Sigmoid colon (tissue), 7 donors: ENCODE results near the gene GSTA4. TPM values are rescaled to one million over a fixed set of nuclear protein-coding genes. Genes with fewer than 3 reads are reported as not detected.

Experiments
- DNase-seq: peaks from one replicate; pipeline ENCODE4 v3.0.0-alpha.2; 2019
- H3K27ac ChIP-seq, 4 donors: fragments of 200-600 bp; sonication (generic); one replicate each; pipeline ENCODE4 v1.5.1; 2016 to 2019; ENCODE audit warnings: mild to moderate bottlenecking in 1 of 4
- H3K27me3 ChIP-seq, 3 donors: fragments of 200-600 bp; sonication (generic); one replicate each; pipeline ENCODE4 v1.5.1; 2019; ENCODE audit warnings: mild to moderate bottlenecking in 1 of 3
- H3K36me3 ChIP-seq, 4 donors: fragments of 200-600 bp; sonication (generic); one replicate each; pipeline ENCODE4 v1.5.1; 2016 to 2019
- H3K4me1 ChIP-seq, 4 donors: fragments of 200-600 bp; sonication (generic); one replicate each; pipeline ENCODE4 v1.5.1; 2017 to 2019
- H3K4me3 ChIP-seq, 4 donors: fragments of 200-600 bp; sonication (generic); one replicate each; pipeline ENCODE4 v1.5.1; 2017 to 2019; ENCODE audit warnings: mild to moderate bottlenecking in 2 of 4, moderate library complexity in 1 of 4
- H3K9me3 ChIP-seq, 4 donors: fragments of 200-600 bp in 3 of 4; sonication (generic) in 3 of 4; one replicate each; pipeline versions ENCODE4 v1.5.1 to v1.6.1; 2013 to 2019
- EP300 ChIP-seq, 4 donors: sonication (generic); formaldehyde crosslinking; IDR thresholded peaks; one replicate each; pipeline ENCODE4 v1.6.1; 2017; ENCODE audit warnings: antibody characterized with exemption in 4 of 4
- POLR2A ChIP-seq, 2 donors: fragments of 450-650 bp; IDR thresholded peaks; one replicate each; pipeline ENCODE4 v1.6.1; 2016; ENCODE audit warnings: antibody characterized with exemption in 2 of 2, mild to moderate bottlenecking in 2 of 2, moderate library complexity in 2 of 2
- POLR2AphosphoS5 ChIP-seq, 4 donors: sonication (generic); formaldehyde crosslinking; IDR thresholded peaks; one replicate each; pipeline ENCODE4 v1.6.1; 2017; ENCODE audit warnings: antibody characterized with exemption in 4 of 4
- WGBS, 2 donors: extraction: QIAGEN DNeasy Blood & Tissue Kit; methylation state at CpG; one replicate each; pipeline ENCODE4 v1.1.7; 2013; 5-methylcytosine and 5-hydroxymethylcytosine counted together
- intact Hi-C: fragments of 100-400 bp; cut with DNase I; formaldehyde crosslinking; loops from one replicate; pipeline ENCODE4 v1.15.1; 2023
- polyA plus RNA-seq, 3 donors: library from polyadenylated mRNA; stranded (reverse); fragments of 200-250 nt; gene quantifications; one replicate each; pipeline ENCODE4 v1.2.3, GENCODE V29; 2013
- total RNA-seq, 4 donors: library from RNA; depleted of rRNA; stranded (reverse); fragments of >200 nt; gene quantifications; one replicate each; pipeline ENCODE4 v1.1.0, GENCODE V29; 2016
- TF ChIP-seq, protein P1 (sequence below), 4 experiments: fragments of 450-650 bp in 3 of 4; fragments of 200-600 bp in 1 of 4; IDR thresholded peaks; one replicate each; pipeline ENCODE4 v1.5.1; 2016 to 2019; ENCODE audit warnings: antibody characterized with exemption in 4 of 4, mild to moderate bottlenecking in 3 of 4, moderate library complexity in 2 of 4
- donor health status: healthy with polysubstance abuse.
- donor health status: Bipolar disorder and iron deficiency.
- donor health status: healthy.

Gene GSTA4
- total and polyA plus RNA-seq, 7 donors, result 15.6 to 37.0 (median 21.0) TPM

- Histone ChIP-seq H3K9me3 (no peaks in the 10 kb centered on the region), H3K4me3 (no peak overlapping the region), H3K36me3 (no peaks in the 10 kb centered on the region), H3K27me3 (no peaks in the 10 kb centered on the region), H3K4me1 (no peaks in the 10 kb centered on the region), H3K27ac (no peak overlapping the region)
- intact Hi-C loops, result no loop called here
- TF ChIP-seq POLR2AphosphoS5 (IDR thresholded peaks at IDR 0.05), result no peak
- no peak for TF ChIP-seq EP300 (IDR thresholded peaks at IDR 0.05)
- TF ChIP-seq, protein P1, sequence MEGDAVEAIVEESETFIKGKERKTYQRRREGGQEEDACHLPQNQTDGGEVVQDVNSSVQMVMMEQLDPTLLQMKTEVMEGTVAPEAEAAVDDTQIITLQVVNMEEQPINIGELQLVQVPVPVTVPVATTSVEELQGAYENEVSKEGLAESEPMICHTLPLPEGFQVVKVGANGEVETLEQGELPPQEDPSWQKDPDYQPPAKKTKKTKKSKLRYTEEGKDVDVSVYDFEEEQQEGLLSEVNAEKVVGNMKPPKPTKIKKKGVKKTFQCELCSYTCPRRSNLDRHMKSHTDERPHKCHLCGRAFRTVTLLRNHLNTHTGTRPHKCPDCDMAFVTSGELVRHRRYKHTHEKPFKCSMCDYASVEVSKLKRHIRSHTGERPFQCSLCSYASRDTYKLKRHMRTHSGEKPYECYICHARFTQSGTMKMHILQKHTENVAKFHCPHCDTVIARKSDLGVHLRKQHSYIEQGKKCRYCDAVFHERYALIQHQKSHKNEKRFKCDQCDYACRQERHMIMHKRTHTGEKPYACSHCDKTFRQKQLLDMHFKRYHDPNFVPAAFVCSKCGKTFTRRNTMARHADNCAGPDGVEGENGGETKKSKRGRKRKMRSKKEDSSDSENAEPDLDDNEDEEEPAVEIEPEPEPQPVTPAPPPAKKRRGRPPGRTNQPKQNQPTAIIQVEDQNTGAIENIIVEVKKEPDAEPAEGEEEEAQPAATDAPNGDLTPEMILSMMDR (IDR thresholded peaks at IDR 0.05), result no peak
- TF ChIP-seq POLR2A (IDR thresholded peaks at IDR 0.05), result no peak
- WGBS, 2 donors, result 72 to 80% methylated on average over 4 of the region's 4 CpGs
- no peak for DNase-seq
These were observed 52.9 kb downstream of the GSTA4 start for GRCh38 chr6:52942221-52942620.

DNA sequence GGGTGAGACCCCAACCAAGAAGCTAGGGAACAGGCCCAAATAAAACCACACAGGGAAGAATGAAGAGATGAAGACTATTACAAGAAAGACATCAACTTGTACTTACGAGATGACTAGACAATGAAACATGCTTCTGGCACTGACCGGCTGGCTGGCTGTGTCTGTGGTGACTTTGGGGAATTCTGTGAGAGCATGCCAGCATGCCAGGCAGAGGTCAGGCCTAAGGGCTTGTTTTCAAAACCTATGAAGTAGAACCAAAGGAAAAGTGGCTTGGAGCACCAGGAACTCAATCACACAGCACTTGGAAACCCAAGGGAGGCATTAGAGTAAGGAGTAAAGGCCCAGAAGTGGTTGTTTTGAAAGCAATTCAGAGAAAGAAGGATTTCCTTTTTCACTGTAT lies 57.2 kb downstream of the GSTA4 start:
- Histone ChIP-seq H3K9me3 (no peaks in the 10 kb centered on the region), H3K36me3 (no peaks in the 10 kb centered on the region), H3K27ac (no peak overlapping the region), H3K27me3 (no peaks in the 10 kb centered on the region), H3K4me1 (no peaks in the 10 kb centered on the region), H3K4me3 (no peak overlapping the region)
- TF ChIP-seq POLR2AphosphoS5 (IDR thresholded peaks at IDR 0.05), result no peak
- TF ChIP-seq EP300 (IDR thresholded peaks at IDR 0.05), result no peak
- TF ChIP-seq, protein P1 (IDR thresholded peaks at IDR 0.05), result no peak
- TF ChIP-seq POLR2A (IDR thresholded peaks at IDR 0.05), result no peak
- intact Hi-C loops, result no loop called here
- 87 to 98% methylated on average over 2 of the region's 2 CpGs for WGBS, 2 donors
- DNase-seq, result no peak

DNA sequence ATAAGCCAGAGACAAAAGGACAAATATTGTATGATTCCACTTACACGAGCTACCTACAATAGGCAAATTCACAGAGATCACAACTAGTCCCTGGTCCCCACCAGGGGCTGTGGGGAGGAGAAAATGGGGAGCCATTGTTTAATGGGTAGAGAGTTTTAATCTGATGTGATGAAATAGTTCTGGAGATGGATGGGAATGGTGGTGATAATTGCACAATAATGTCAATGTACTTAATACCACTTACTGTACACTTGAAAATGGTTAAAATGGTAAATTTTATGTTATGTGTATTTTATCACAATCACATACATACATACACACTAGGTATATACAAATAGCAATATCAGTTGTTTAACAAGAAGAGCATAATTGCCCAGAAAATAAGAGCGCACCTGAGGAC lies 61.3 kb downstream of the GSTA4 start:
- Histone ChIP-seq H3K27me3 (no peaks in the 10 kb centered on the region), H3K4me3 (no peak overlapping the region), H3K4me1 (no peaks in the 10 kb centered on the region), H3K36me3 (no peaks in the 10 kb centered on the region), H3K9me3 (no peaks in the 10 kb centered on the region), H3K27ac (no peak overlapping the region)
- no peak for DNase-seq
- no peak for TF ChIP-seq EP300 (IDR thresholded peaks at IDR 0.05)
- TF ChIP-seq, protein P1 (IDR thresholded peaks at IDR 0.05), result no peak
- TF ChIP-seq POLR2AphosphoS5 (IDR thresholded peaks at IDR 0.05), result no peak
- TF ChIP-seq POLR2A (IDR thresholded peaks at IDR 0.05), result no peak
- WGBS, 2 donors, result 92 to 93% methylated on average over 2 of the region's 2 CpGs
- intact Hi-C loops, result no loop called here

DNA sequence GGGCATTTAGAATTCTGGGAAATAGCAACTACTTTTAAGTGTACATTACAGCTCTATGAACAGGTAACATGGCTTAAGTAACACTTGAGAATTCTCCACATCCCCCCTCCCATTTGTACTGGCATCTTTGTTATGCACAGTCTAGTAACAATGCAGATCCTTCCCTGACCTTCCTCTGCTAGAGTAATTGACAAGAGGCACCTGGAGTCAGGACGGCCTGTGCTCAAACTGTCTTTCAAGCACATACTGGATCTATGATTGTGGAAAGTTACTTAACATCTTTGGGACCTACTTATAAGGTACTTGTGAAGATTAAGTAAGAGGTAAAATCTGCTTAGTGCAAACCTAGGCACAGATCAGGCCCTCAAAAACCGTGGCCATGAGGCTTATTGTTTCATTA lies 63.7 kb downstream of the GSTA4 start:
- no peaks in the 10 kb centered on the region for H3K9me3 ChIP-seq
- TF ChIP-seq EP300 (IDR thresholded peaks at IDR 0.05) (no peak), POLR2AphosphoS5 (IDR thresholded peaks at IDR 0.05) (no peak), POLR2A (IDR thresholded peaks at IDR 0.05) (no peak)
- TF ChIP-seq, protein P1 (IDR thresholded peaks at IDR 0.05), result no peak
- H3K4me3 ChIP-seq, result no peak overlapping the region
- intact Hi-C loops, result no loop called here
- H3K27me3 ChIP-seq, result no peaks in the 10 kb centered on the region
- H3K4me1 ChIP-seq, result no peaks in the 10 kb centered on the region
- DNase-seq, result no peak
- no peaks in the 10 kb centered on the region for H3K36me3 ChIP-seq
- 88 to 90% methylated on average over 2 of the region's 2 CpGs for whole genome bisulfite sequencing, 2 donors
- no peak overlapping the region for H3K27ac ChIP-seq
